Renal cortex interstitium (tissue), 11 donors: Measurements from ENCODE around the gene NT5C3B. TPM values are rescaled to one million over a fixed set of nuclear protein-coding genes. Genes with fewer than 3 reads are reported as not detected.
"Not testable (repeated sequence)": the region's sequence is repeated elsewhere in the genome, so short reads cannot be mapped to it uniquely, and the experiment has no call there.

Experiments used
- DNase-seq, 11 donors: peaks; one replicate each; pipeline ENCODE4 v3.0.0-alpha.2; 2013; ENCODE audit warnings: low read depth in 9 of 11, low spot score in 4 of 11; ENCODE audit errors: extremely low read depth in 1 of 11
- polyA plus RNA-seq, 3 donors: library from polyadenylated mRNA; unstranded; fragments of 120-200 nt; gene quantifications; one replicate each; pipeline ENCODE4 v1.2.1, GENCODE V29; 2013; ENCODE audit not compliant: insufficient read length in 3 of 3

The NT5C3B gene
- polyA plus RNA-seq, 3 donors = 79.5 to 95.7 (median 89.9) TPM

- no peak for DNase-seq
Measured at GRCh38 chr17:41860254-41860931, 24.4 kb upstream of the NT5C3B start.

GRCh38 chr17:41851382-41851781 is 15.3 kb upstream of the NT5C3B start:
- DNase-seq = not testable (repeated sequence)

GRCh38 chr17:41849251-41849990 is 13.4 kb upstream of the NT5C3B start:
- no peak for DNase-seq

- DNase-seq = no peak
Measured at GRCh38 chr17:41848788-41849187, 12.8 kb upstream of the NT5C3B start.

- DNase-seq = no peak
Measured at GRCh38 chr17:41844971-41845370, 8.9 kb upstream of the NT5C3B start.

- DNase-seq = not testable (repeated sequence)
Measured at GRCh38 chr17:41840781-41841180, 4.7 kb upstream of the NT5C3B start.

GRCh38 chr17:41839448-41839847 is 3.4 kb upstream of the NT5C3B start:
- DNase-seq = not testable (repeated sequence)

GRCh38 chr17:41837761-41838538 is 1.9 kb upstream of the NT5C3B start, which contains the start of gene KLHL10:
TSS of gene KLHL10 (plus strand) at chr17:41837825. CDS start at chr17:41837933, 108 bp downstream.
- DNase-seq = no peak

GRCh38 chr17:41836550-41837196 is 641 bp upstream of the NT5C3B start:
- no peak for DNase-seq

GRCh38 chr17:41835214-41835799 is 725 bp downstream of the NT5C3B start:
- no peak for DNase-seq

- not testable (repeated sequence) for DNase-seq
Measured at GRCh38 chr17:41829961-41830360, 6.1 kb downstream of the NT5C3B start.

- DNase-seq = no peak
Measured at GRCh38 chr17:41825175-41825845, 10.7 kb downstream of the NT5C3B start.

GRCh38 chr17:41824086-41824485 is 11.9 kb downstream of the NT5C3B start:
- DNase-seq = no peak

GRCh38 chr17:41823580-41823979 is 12.5 kb downstream of the NT5C3B start:
- no peak for DNase-seq

GRCh38 chr17:41823141-41823524 is 12.9 kb downstream of the NT5C3B start:
- no peak for DNase-seq

GRCh38 chr17:41822216-41823140 is 13.6 kb downstream of the NT5C3B start:
- DNase-seq = no peak

- no peak for DNase-seq
Measured at GRCh38 chr17:41821776-41822175, 14.3 kb downstream of the NT5C3B start.
